ENCODE measurements around the gene SMIM36. TPM values are rescaled to one million over a fixed set of nuclear protein-coding genes. Genes with fewer than 3 reads are reported as not detected.
A peak's percentile ranks its signal among the peaks of the same experiment; 100 is the strongest.
"Not testable (repeated sequence)": the region's sequence is repeated elsewhere in the genome, so short reads cannot be mapped to it uniquely, and the experiment has no call there.

Gene SMIM36
- total RNA-seq, 1 donor from 2014 or later, result not detected

DNA sequence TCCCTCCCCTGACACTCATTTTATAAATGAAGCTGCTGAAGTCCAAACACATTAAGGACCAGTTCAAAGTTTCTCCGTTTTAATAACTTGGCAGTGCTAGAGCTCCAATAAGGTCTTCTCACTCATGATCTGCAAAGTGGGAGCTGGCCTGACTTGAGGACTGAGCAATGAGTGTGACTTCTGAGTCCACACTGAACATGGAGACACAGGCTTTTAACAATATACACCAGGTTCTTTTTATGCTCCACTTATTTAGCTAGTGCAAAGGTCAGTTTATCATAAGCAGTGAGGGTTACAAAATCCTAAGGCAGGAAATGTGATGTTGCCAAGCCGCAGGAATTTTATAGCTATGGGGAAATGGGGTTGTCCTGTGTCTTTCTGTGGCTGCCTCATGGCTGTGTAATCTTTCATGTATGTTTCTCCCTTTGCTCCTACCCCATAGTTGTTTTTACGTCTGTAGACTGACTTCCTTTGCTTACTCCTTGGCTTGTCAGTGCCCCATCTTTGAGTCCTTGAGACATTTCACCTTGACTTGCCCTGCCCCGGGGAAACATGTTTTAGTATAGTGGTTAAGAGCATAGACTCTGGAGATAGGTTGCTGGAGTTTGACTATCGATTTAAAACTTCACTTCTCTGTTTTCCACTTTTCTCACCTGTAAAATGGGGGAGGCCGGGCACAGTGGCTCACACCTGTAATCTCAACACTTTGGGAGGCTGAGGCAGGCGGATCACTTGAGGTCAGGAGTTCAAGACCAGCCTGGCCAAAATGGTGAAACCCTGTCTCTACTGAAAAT lies 77.4 kb downstream of the SMIM36 start:
- peaks cover 44% of the 10 kb centered on the region for H3K4me1 Mint-ChIP-seq (ENCODE audit: low read depth)
- no peak overlapping the region for H3K27ac Mint-ChIP-seq
- H3K36me3 Mint-ChIP-seq (ENCODE audit: low read depth), result no peaks in the 10 kb centered on the region
- no peaks in the 10 kb centered on the region for H3K9me3 Mint-ChIP-seq
- peaks cover 16% of the 10 kb centered on the region for H3K27me3 Mint-ChIP-seq (ENCODE audit: low read depth)
- intact Hi-C loops (cut with micrococcal nuclease), result loop anchor here (2.0 kb wide), 1 partner anchor 13 kb away; the partner anchor contains the start of gene MMD
- H3K4me3 Mint-ChIP-seq (ENCODE audit: low read depth), result no peak overlapping the region
- DNase-seq (ENCODE audit: low spot score), result no peak

DNA sequence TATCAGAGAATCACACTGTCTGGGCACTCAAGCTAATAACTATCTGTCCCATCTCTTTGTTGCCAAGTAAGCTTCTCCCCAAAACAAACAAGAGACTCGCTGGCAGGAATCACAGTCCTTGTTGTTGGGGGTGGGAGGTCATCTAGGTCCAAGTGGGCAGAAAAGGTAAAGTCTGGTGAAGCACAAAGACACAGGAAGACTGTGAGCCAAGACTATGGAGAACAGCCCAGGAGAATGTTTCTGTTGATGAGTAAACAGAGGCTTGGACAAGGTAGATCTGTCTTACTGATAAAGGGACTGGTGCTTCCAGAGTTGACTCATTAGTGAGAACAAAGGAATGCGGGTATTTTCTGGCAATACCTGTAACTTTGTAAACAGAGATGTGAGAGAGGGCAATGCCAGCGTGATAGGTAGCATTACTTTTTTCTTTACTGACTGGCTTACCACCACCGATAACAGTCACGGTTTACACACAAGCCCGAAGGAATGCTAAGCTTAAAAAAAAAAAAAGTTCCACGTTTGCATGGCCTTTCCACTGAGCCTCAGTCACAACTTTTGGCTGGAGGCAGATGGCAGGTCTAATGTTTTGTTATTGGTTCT lies 78.1 kb downstream of the SMIM36 start:
- Mint-ChIP-seq H3K4me1 (ENCODE audit: low read depth) (peaks cover 44% of the 10 kb centered on the region), H3K4me3 (ENCODE audit: low read depth) (no peak overlapping the region), H3K36me3 (ENCODE audit: low read depth) (no peaks in the 10 kb centered on the region), H3K9me3 (no peaks in the 10 kb centered on the region), H3K27ac (no peak overlapping the region), H3K27me3 (ENCODE audit: low read depth) (peaks cover 18% of the 10 kb centered on the region)
- no peak for DNase-seq (ENCODE audit: low spot score)
- intact Hi-C loops (cut with micrococcal nuclease), result no loop called here

DNA sequence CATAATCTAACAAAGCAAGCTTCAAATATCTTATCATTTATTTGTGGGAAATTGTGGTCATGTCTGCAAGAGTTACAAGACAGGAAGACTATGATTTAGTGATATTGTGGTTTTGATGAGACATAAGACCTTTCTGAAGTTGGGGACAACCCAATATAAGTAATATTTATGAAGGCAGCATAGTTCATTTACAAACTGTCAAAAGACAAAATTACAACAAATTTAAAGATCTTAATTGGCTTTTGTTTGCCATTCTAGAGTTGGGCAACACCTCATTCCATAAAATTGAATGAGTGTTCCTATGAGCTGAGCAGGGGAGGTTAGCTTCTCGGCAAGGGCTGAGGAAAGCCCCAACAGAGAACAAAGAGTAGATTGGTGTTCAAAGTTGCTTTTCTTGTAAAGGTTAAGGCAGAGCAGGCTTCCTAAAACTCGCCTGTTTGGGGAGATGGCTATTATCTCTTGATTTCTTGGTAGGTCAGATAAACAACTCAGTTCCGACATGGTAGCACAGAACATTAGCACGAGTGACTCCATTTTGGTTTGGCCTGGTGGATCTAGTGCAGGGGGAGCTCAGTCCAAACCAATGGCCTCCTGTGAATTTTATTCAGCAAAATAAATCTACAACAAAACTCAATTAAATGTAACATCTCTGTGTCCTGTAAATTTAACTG lies 78.8 kb downstream of the SMIM36 start:
- Mint-ChIP-seq H3K9me3 (no peaks in the 10 kb centered on the region), H3K27me3 (ENCODE audit: low read depth) (peaks cover 14% of the 10 kb centered on the region), H3K36me3 (ENCODE audit: low read depth) (no peaks in the 10 kb centered on the region), H3K4me1 (ENCODE audit: low read depth) (peaks cover 43% of the 10 kb centered on the region), H3K4me3 (ENCODE audit: low read depth) (peak overlapping the region; percentile 45), H3K27ac (peak overlapping the region; percentile 55)
- intact Hi-C loops (cut with micrococcal nuclease), result no loop called here
- no peak for DNase-seq (ENCODE audit: low spot score)

DNA sequence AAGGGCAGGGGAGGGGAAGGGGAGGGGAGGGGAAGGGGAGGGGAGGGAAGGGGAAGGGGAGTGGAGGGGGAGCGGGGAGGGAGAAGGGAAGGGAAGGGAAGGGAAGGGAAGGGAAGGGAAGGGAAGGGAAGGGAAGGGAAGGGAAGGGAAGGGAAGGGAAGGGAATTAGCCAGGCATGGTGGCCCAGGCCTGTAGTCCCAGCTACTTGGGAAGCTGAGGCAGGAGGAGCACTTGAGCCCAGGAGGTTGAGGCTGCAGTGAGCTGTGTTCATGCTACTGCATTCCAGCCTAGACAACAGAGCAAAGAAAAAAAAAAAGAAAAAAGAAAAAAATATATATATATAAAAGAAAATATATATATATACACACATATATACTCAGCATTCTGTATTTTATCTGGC lies 79.3 kb downstream of the SMIM36 start:
- intact Hi-C loops (cut with micrococcal nuclease); H3K36me3 Mint-ChIP-seq (ENCODE audit: low read depth); DNase-seq (ENCODE audit: low spot score); H3K4me3 Mint-ChIP-seq (ENCODE audit: low read depth); H3K27ac Mint-ChIP-seq; H3K9me3 Mint-ChIP-seq: not testable (repeated sequence)
- peaks cover 42% of the 10 kb centered on the region for H3K4me1 Mint-ChIP-seq (ENCODE audit: low read depth)
- peaks cover 15% of the 10 kb centered on the region for H3K27me3 Mint-ChIP-seq (ENCODE audit: low read depth)

DNA sequence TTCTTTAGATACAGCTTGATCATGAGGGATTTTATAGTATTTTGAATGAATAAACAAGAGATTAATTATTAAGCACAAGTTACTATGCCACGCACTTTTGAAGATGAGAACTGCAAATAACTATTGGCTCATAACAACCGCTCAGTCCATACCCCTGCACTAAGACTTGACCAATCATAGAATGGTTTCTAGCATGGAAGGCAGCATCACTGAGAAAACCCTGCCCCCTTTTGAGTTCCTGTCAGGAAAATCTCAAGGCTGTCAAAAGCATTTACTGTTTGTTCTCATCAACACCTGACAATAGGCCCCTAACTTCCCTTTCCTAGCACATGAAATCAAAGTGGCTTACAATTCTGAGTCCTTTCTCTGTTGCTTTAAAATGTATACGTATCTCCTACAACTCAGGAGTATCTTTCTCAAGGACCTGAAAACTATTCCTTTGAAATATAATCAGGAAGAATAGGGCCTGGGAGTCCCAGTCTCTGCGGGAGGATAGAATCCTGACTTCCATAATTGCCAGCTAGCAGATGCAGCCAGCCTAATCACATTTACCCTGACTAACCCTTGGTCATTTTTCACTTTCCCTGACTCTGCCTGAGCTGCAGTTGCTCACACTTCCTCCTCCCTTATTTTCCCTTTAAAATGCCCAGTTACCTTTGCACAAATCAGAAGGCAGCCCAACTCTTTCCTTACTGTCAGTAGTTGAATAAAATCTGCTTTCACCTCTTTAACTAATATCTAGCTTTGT lies 80.5 kb downstream of the SMIM36 start:
- H3K9me3 Mint-ChIP-seq, result no peaks in the 10 kb centered on the region
- peaks cover 36% of the 10 kb centered on the region for H3K4me1 Mint-ChIP-seq (ENCODE audit: low read depth)
- H3K36me3 Mint-ChIP-seq (ENCODE audit: low read depth), result no peaks in the 10 kb centered on the region
- no peak for DNase-seq (ENCODE audit: low spot score)
- H3K4me3 Mint-ChIP-seq (ENCODE audit: low read depth), result no peak overlapping the region
- H3K27ac Mint-ChIP-seq, result no peak overlapping the region
- intact Hi-C loops (cut with micrococcal nuclease), result no loop called here
- peaks cover 17% of the 10 kb centered on the region for H3K27me3 Mint-ChIP-seq (ENCODE audit: low read depth)

DNA sequence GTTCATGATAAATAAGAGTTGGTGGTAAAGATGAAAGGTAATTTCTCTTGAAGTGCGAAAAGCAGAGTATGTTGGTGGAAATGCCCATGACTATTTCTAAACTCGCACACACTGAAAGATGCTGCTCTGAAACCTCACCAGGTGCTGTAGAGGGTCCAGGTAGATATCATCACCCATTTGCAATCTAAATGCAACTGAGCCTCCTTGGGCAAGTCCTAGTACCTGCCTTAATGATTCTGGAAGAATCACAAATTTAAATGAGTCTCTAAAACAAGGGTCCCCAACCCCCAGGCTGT lies 83.7 kb downstream of the SMIM36 start:
- H3K27me3 Mint-ChIP-seq (ENCODE audit: low read depth), result peaks cover 40% of the 10 kb centered on the region

DNA sequence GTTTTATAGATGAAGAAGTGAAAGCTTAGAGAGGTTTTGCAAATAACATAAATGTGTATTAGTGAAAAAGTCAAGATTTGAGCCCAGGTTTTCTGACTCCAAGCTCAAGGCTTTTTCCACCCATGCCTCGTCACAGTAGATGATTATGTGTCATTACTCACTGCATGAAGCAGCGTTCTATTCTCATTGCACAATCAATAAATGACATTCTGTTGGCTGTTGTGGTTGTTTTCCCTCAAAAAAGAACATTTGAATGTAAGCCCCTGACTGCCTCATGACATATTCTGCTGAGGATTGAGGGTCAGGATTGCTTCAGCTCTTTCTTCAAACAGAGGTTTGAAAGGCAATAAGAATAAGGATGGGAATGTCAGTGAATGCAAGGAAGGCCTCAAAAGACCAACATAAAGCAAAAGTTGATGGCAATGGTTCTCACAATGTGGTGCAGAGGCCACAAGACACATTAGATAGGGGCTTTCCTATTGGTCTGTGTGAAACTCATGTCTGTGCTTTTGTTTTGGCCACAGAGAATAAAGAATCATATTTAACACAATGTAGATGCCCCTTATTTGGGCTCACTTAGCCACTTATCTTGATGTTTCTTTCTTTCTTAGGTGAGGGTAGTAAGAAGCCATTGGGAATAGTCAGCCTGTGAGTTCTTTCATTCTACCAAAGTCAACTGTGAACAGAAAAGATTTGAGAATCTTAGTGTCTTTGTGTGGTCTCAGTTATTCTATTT lies 84.2 kb downstream of the SMIM36 start:
- Mint-ChIP-seq H3K4me1 (ENCODE audit: low read depth) (peaks cover 20% of the 10 kb centered on the region), H3K36me3 (ENCODE audit: low read depth) (no peaks in the 10 kb centered on the region), H3K27me3 (ENCODE audit: low read depth) (peaks cover 40% of the 10 kb centered on the region), H3K27ac (no peak overlapping the region), H3K4me3 (ENCODE audit: low read depth) (no peak overlapping the region), H3K9me3 (no peaks in the 10 kb centered on the region)
- DNase-seq (ENCODE audit: low spot score), result no peak
- intact Hi-C loops (cut with micrococcal nuclease), result loop anchor here (10.0 kb wide), 1 partner anchor 112 kb away; no protein-coding TSS in a partner anchor

More for the DNA sequence above, 83.7 kb downstream of the SMIM36 start:
- H3K4me3 Mint-ChIP-seq (ENCODE audit: low read depth), result no peak overlapping the region
- no peaks in the 10 kb centered on the region for H3K9me3 Mint-ChIP-seq
- DNase-seq (ENCODE audit: low spot score), result no peak
- H3K27ac Mint-ChIP-seq, result no peak overlapping the region
- no peaks in the 10 kb centered on the region for H3K36me3 Mint-ChIP-seq (ENCODE audit: low read depth)
- H3K4me1 Mint-ChIP-seq (ENCODE audit: low read depth), result peaks cover 22% of the 10 kb centered on the region
- intact Hi-C loops (cut with micrococcal nuclease), result loop anchor here (10.0 kb wide), 1 partner anchor 113 kb away; no protein-coding TSS in a partner anchor

DNA sequence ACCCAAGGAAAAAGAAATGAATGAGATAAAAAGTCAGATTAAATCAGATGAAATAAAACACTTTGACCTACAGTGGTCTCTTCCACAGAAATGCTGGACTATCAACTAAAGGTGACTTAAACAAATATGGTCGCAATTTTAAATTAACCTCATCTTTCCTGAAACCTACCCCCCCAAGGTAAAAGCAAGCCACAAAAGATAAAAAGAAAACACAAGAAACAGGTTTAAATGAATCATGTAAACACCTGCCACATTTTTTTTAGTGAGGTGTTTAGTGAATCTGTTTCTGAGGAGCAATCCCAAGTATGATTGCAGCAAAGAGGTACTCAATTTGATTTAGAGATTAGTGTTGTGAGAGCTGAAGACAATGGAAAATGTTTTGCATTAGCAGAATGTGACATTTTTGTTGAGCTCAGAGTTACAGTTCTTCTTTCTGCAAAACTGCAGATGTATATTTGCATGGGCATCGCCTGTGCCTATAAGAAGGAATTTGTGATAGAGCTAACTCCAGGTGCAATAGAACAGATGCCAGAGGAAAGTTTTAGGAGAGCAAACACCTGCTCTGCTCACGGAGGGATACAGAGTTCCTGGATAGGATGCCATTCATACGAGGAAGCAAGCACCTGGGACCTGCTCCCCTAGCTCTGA lies 86.2 kb downstream of the SMIM36 start:
- H3K27ac Mint-ChIP-seq, result no peak overlapping the region
- H3K4me3 Mint-ChIP-seq (ENCODE audit: low read depth), result no peak overlapping the region
- intact Hi-C loops (cut with micrococcal nuclease), result loop anchor here (5.0 to 10.0 kb wide), 3 partner anchors 87 to 327 kb away; partner anchors contain the start of genes PCTP and SMIM36
- no peak for DNase-seq (ENCODE audit: low spot score)
- peaks cover 40% of the 10 kb centered on the region for H3K27me3 Mint-ChIP-seq (ENCODE audit: low read depth)
- peaks cover 4% of the 10 kb centered on the region for H3K36me3 Mint-ChIP-seq (ENCODE audit: low read depth)
- H3K9me3 Mint-ChIP-seq, result no peaks in the 10 kb centered on the region
- H3K4me1 Mint-ChIP-seq (ENCODE audit: low read depth), result peaks cover 21% of the 10 kb centered on the region

DNA sequence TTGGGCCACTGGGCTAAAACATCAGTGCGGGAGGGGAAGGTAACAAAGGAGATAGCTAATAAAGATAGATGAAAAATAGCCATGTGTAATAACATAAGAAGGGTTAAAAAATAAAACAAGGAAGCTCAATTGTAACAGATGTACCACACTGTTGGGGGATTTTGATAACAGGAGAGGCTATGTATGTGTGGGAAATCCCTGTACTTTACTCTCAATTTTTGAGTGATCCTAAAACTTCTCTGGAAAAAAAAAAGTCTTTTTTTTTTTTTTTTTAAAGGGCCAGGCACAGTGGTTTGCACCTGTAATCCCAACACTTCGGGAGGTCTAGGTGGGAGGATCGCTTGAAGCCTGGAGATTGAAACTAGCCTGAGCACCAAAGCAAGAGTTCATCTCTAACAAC lies 87.7 kb downstream of the SMIM36 start:
- peaks cover 38% of the 10 kb centered on the region for H3K27me3 Mint-ChIP-seq (ENCODE audit: low read depth)
- no peaks in the 10 kb centered on the region for H3K9me3 Mint-ChIP-seq
- DNase-seq (ENCODE audit: low spot score), result no peak
- H3K4me1 Mint-ChIP-seq (ENCODE audit: low read depth), result peaks cover 36% of the 10 kb centered on the region
- H3K4me3 Mint-ChIP-seq (ENCODE audit: low read depth), result no peak overlapping the region
- no peak overlapping the region for H3K27ac Mint-ChIP-seq
- intact Hi-C loops (cut with micrococcal nuclease), result loop anchor here (5.0 to 10.0 kb wide), 3 partner anchors 89 to 329 kb away; partner anchors contain the start of genes PCTP and SMIM36
- peaks cover 18% of the 10 kb centered on the region for H3K36me3 Mint-ChIP-seq (ENCODE audit: low read depth)

DNA sequence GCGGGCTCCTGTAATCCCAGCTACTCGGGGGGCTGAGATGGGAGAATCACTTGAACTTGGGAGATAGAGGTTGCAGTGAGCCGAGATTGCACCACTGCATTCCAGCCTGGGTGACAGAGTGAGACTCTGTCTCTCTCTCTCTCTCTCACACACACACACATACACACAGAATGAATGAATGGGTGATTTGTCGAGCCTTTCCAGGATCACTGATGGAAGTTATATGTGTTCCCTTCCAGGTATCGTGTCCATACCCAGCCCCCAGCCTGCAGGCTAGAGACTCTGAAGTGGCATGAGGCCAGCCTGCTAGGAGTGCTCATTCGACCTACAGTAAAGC lies 88.5 kb downstream of the SMIM36 start:
- Mint-ChIP-seq H3K4me1 (ENCODE audit: low read depth) (peaks cover 43% of the 10 kb centered on the region), H3K36me3 (ENCODE audit: low read depth) (peaks cover 26% of the 10 kb centered on the region), H3K27me3 (ENCODE audit: low read depth) (peaks cover 36% of the 10 kb centered on the region)
- H3K27ac Mint-ChIP-seq; H3K4me3 Mint-ChIP-seq (ENCODE audit: low read depth); H3K9me3 Mint-ChIP-seq; DNase-seq (ENCODE audit: low spot score): not testable (repeated sequence)
- intact Hi-C loops (cut with micrococcal nuclease), result loop anchor here (5.0 to 10.0 kb wide), 3 partner anchors 90 to 330 kb away; partner anchors contain the start of genes PCTP and SMIM36

DNA sequence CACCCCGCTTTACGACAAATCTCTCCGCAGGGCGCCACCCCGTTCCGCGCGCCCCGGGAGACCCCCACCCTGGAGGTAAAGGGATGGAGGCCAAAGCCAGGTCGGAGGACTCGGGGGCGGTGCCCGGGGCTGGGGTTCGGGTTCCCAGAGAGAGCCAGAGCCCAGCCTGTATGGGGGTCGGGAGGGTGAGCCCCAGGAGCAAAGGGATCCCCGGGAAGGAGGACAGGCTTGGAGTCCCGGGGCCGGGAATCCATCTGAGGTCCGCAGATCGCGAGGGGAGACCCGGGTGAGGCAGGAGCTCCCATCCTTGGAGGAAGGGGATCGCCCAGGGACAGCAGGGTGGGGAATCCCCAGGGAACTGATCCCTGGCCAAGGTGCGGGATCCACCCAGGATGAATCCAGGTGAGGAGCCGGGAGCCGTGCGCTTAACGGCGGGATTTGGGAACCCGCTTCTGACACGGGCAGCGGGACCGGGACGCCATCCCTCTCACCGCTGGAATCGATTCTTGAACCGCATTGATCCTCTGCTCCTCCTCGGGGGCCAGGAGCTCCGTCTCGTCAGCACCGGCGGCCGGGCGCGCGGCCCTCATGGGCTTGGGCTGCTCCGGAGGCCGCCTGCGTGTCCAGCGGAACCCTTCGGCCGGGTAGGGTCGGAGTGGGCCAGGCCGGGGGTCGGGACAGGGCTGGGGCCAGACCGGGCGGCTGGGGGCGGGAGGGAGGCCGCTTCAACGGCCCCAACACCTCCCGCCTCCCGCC lies 89.9 kb downstream of the SMIM36 start, which contains the start of gene MMD:
Gene MMD (minus strand): TSS at position 657 of the 756 bp plus-strand sequence. CDS start 140 bp downstream, at position 517.
- peak; percentile 38 for DNase-seq (ENCODE audit: low spot score)
- Mint-ChIP-seq H3K4me3 (ENCODE audit: low read depth) (peak within 1 kb of the TSS; percentile 91), H3K27ac (peak within 1 kb of the TSS; percentile 97), H3K27me3 (ENCODE audit: low read depth) (peaks cover 28% of the 10 kb centered on the region), H3K36me3 (ENCODE audit: low read depth) (peaks cover 37% of the 10 kb centered on the region), H3K9me3 (no peaks in the 10 kb centered on the region), H3K4me1 (ENCODE audit: low read depth) (peaks cover 52% of the 10 kb centered on the region)
- intact Hi-C loops (cut with micrococcal nuclease), result loop anchor here (2.0 to 10.0 kb wide), 6 partner anchors 13 to 331 kb away; partner anchors contain the start of genes PCTP and SMIM36
